HG03103 (cell line): ENCODE data around the gene UACA.
"Not testable (repeated sequence)": the region's sequence is repeated elsewhere in the genome, so short reads cannot be mapped to it uniquely, and the experiment has no call there.

Experiments used
- ATAC-seq: cut with Tn5 transposase; IDR thresholded peaks from one replicate; pipeline ENCODE4 v1.9.1; 2021; ENCODE audit warnings: low read depth; ENCODE audit not compliant: unreplicated experiment

UACA gene

GRCh38 chr15:70679919-70680231 lies 83.5 kb downstream of the UACA start:
- ATAC-seq = no peak

GRCh38 chr15:70672081-70672480 lies 91.3 kb downstream of the UACA start:
- no peak for ATAC-seq

GRCh38 chr15:70670680-70671079 lies 92.7 kb downstream of the UACA start:
- ATAC-seq = no peak

GRCh38 chr15:70669966-70670658 lies 93.2 kb downstream of the UACA start:
- no peak for ATAC-seq

GRCh38 chr15:70669006-70669602 lies 94.3 kb downstream of the UACA start:
- ATAC-seq = no peak

- ATAC-seq = no peak
These were observed 97.8 kb downstream of the UACA start for GRCh38 chr15:70665599-70665998.

- no peak for ATAC-seq
These were observed 98.9 kb downstream of the UACA start for GRCh38 chr15:70664494-70664893.

- ATAC-seq = not testable (repeated sequence)
These were observed 100.3 kb downstream of the UACA start for GRCh38 chr15:70663069-70663468.

GRCh38 chr15:70659662-70660061 lies 103.7 kb downstream of the UACA start:
- no peak for ATAC-seq

GRCh38 chr15:70658641-70659040 lies 104.7 kb downstream of the UACA start:
- no peak for ATAC-seq

- no peak for ATAC-seq
These were observed 109.9 kb downstream of the UACA start for GRCh38 chr15:70653426-70653825.

- no peak for ATAC-seq
These were observed 111.0 kb downstream of the UACA start for GRCh38 chr15:70652341-70652740.

- no peak for ATAC-seq
These were observed 112.0 kb downstream of the UACA start for GRCh38 chr15:70651303-70651845.

GRCh38 chr15:70650567-70651302 lies 112.6 kb downstream of the UACA start:
- no peak for ATAC-seq

- ATAC-seq = no peak
These were observed 116.0 kb downstream of the UACA start for GRCh38 chr15:70647396-70647795.

GRCh38 chr15:70646169-70646568 lies 117.2 kb downstream of the UACA start:
- ATAC-seq = no peak

- ATAC-seq = no peak
These were observed 119.6 kb downstream of the UACA start for GRCh38 chr15:70643783-70644125.

- no peak for ATAC-seq
These were observed 120.1 kb downstream of the UACA start for GRCh38 chr15:70643106-70643782.

GRCh38 chr15:70636540-70637165 lies 126.7 kb downstream of the UACA start:
- ATAC-seq = no peak

GRCh38 chr15:70635895-70636294 lies 127.5 kb downstream of the UACA start:
- no peak for ATAC-seq

GRCh38 chr15:70633991-70634390 lies 129.4 kb downstream of the UACA start:
- no peak for ATAC-seq
